Measurements from ENCODE around the gene DHH.

Gene DHH

DNA sequence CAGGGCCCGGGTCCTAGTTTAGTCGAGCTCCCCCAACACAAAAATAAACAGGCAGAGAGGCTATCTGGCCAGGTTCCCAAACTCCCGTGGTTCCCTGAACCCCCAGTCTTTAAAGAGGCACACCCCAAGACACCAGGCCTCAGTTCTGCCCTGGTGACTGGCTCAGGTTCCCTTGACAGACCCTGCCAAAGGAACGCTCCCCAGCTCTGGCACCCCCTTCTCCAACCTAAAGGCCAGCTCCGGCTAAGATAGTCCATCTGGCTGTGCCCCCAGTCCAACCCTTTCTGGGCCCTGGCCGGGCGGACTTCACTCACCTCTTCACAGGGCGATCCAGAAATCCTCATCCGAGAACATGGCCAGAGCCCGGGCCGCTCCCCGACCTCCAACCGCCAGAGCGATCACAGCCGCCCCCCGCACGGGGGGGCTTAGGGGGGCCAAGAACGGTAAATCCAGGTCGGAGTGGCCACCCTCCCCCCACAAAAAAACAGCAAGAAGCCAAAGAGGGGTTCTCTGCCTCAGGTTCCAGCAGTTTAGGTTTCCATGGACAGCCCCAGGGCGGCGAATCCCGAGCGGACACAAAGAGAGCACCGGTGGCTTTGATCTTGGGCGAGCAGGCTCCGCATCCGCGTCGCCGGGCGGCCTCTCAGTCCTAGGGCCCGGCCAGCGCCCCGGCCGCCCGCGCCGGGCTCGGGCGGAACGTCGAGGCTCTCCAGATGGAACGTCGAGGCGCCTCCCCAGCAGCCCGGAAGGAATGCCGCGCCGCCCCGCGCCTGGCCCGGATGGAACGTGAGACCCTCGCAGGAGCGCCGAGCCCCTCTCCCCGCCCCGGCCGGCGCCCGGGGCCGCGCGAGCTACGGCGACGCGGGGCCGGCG is 35.1 kb downstream of the DHH start:
- no peak for TF ChIP-seq CTCF (IDR thresholded peaks at IDR 0.05)

DNA sequence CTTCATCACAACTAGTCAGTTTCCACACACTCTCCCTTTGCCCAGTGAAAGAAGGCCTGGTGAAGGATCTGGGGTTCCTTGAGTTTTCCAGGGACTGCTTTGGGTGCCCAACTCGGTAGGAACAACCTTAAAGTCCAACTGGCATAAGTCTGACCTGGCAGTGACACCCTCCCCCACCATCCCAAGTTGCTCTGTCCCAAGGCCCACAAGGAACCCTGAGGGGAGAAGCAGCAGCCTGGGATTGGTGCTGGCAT is 35.6 kb downstream of the DHH start:
- TF ChIP-seq CTCF (IDR thresholded peaks at IDR 0.05), result no peak

- no peak for TF ChIP-seq CTCF (IDR thresholded peaks at IDR 0.05)
Observed at GRCh38 chr12:49058366-49059044, 36.1 kb downstream of the DHH start.

GRCh38 chr12:49057888-49058287 is 36.7 kb downstream of the DHH start:
- no peak for TF ChIP-seq CTCF (IDR thresholded peaks at IDR 0.05)

DNA sequence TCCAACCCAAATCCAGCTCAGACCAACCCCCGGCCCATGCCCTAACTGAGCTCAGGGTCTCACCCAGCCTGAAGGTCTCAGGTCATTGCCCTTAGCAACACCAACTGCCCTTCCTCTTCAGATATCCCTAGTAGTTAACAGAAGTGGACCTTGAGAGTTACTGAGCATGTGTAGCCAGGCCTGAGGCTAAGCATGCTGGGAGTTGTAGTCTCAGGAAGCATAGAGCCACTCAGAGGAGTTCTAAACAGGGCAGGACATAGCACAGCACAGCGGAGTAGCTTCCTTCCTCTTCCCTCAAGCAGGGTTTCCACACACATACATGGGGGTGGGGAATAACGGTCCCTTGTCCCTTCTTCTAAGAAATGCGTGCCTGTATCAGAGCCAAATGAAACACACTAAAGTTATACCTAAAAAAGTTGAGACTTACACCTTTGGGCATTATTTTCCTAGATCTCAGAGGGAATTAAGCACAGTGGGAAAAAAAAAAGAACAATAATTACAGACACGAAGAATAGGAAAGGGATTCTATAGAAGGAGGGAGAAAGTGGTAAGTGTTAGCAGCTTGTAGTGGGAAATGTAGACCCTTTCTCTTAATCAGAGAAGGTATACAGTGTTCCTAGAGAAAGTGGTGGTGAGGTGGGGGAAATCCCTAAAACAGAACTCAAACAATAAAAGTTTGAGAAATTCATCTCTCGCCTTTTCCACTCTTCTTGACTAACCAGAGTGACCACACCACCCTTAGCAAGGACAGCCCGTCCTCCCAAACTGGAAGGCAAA is 38.4 kb downstream of the DHH start:
- no peak for TF ChIP-seq CTCF (IDR thresholded peaks at IDR 0.05)

DNA sequence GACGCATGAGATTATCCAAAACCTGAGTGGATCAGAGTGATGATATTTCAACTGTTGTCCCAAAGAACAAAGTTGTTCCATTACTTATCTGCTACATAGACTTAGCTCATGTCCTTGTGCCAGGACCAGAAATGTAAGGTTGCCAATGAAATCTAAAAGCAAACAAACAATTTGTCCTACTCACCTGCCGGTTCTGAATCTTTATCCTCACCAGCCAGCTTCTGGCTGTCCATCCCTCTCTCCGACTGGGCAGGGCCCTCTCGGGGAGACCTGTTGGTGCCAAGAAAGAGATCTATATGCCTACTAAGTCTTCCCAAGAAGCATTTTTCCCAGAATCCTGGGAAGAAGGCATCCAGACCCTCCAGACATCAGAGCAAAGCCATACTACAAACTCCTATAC is 39.5 kb downstream of the DHH start:
- TF ChIP-seq CTCF (IDR thresholded peaks at IDR 0.05), result no peak

- no peak for TF ChIP-seq CTCF (IDR thresholded peaks at IDR 0.05)
Observed at GRCh38 chr12:49054524-49054923, 40.1 kb downstream of the DHH start.

Measured in LNCAP (cell line).